Skeletal muscle tissue (tissue), 4 donors: Measurements from ENCODE around the gene EPHA6. TPM values are rescaled to one million over a fixed set of nuclear protein-coding genes. Genes with fewer than 3 reads are reported as not detected.
"Not testable (repeated sequence)": the region's sequence is repeated elsewhere in the genome, so short reads cannot be mapped to it uniquely, and the experiment has no call there.

Source experiments
- H3K27ac ChIP-seq: one replicate; pipeline ENCODE4 v1.7.0; 2013; ENCODE audit warnings: mild to moderate bottlenecking, low read depth, low read length, inconsistent platforms
- H3K27me3 ChIP-seq, 3 donors: one replicate each; pipeline ENCODE4 v1.7.0; 2013; ENCODE audit warnings: low read length in 3 of 3; ENCODE audit not compliant: control insufficient read depth in 3 of 3, insufficient read depth in 3 of 3
- H3K36me3 ChIP-seq, 3 donors: one replicate each; pipeline ENCODE4 v1.7.0; 2013; ENCODE audit warnings: low read length in 3 of 3; ENCODE audit not compliant: control insufficient read depth in 3 of 3, insufficient read depth in 3 of 3
- H3K4me1 ChIP-seq, 3 donors: one replicate each; pipeline ENCODE4 v1.7.0; 2013; ENCODE audit warnings: low read length in 3 of 3, mild to moderate bottlenecking in 3 of 3; ENCODE audit not compliant: control insufficient read depth in 3 of 3, insufficient read depth in 3 of 3
- H3K4me3 ChIP-seq, 3 donors: one replicate each; pipeline ENCODE4 v1.7.0; 2013; ENCODE audit warnings: low read length in 3 of 3
- H3K9ac ChIP-seq, 3 donors: one replicate each; pipeline ENCODE4 v1.7.0; 2013; ENCODE audit warnings: low read length in 3 of 3, mild to moderate bottlenecking in 3 of 3, moderate library complexity in 2 of 3, low read depth in 1 of 3
- H3K9me3 ChIP-seq, 3 donors: one replicate each; pipeline ENCODE4 v1.7.0; 2013; ENCODE audit warnings: low read length in 3 of 3; ENCODE audit not compliant: control insufficient read depth in 3 of 3
- total RNA-seq: library from RNA; depleted of rRNA; stranded (reverse); fragments of >200 nt; gene quantifications from one replicate; pipeline ENCODE4 v1.2.3, GENCODE V29; 2014
- donor health status: Osteomylitis.

Gene EPHA6
- total RNA-seq, 1 donor from 2014 or later: 0.52 TPM

DNA sequence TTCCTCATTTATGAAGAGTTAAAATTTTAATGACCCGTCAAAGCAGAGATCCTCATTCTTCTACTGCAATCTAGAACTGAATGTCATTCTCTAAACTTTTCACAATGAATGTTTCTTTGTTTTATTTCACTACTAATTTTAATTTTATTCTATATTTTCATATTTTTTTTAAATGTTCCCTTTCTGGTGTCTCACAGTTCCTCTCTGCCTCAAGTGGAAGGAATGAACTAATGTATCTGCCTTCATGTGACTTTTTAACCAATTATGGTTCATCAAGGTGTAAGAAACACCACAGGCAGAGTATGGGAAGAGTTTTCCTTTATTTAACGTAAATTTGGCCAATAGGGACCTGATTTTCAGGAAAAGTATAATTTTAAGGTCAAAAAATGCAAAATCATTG lies 441.7 kb downstream of the EPHA6 start:
- H3K27me3 ChIP-seq: no peaks in the 10 kb centered on the region
- no peaks in the 10 kb centered on the region for H3K36me3 ChIP-seq
- no peak overlapping the region for H3K27ac ChIP-seq
- H3K4me1 ChIP-seq: no peaks in the 10 kb centered on the region
- no peak overlapping the region for H3K4me3 ChIP-seq
- no peak overlapping the region for H3K9ac ChIP-seq
- no peaks in the 10 kb centered on the region for H3K9me3 ChIP-seq

DNA sequence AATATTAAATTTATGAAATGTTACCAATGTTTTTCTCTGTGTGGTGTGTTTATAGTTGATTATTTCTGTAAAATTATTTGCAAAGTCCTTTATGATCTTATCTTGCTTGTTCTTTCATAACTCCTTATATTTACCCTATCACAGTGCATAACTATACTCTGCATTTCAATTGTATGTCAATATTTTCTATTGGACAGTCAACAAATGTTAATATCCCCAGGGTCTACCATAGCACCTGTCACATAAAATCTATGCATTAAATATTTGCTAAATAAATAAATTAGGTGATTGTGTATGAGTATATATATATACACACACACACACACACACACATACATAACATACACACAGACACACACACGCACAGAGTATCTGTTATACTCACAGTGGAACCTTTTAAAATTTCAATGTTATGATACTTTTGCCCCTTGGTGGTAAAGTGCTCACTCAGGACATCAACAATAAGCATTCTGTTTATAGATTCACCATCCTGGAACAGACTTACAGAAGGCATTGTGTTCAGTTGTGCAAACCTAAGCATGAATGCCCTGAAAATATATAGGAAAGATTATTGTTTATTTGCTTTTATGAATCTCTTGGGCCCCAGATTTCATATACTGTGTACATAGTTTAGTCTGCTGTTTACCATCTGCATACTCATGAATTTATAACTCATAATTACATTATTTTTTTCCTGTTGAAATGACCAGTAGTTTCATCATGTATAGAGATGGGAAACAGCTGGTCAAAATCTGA lies 443.7 kb downstream of the EPHA6 start:
- no peak overlapping the region for H3K4me3 ChIP-seq
- H3K9ac ChIP-seq: no peak overlapping the region
- H3K36me3 ChIP-seq: no peaks in the 10 kb centered on the region
- H3K27ac ChIP-seq: no peak overlapping the region
- H3K27me3 ChIP-seq: no peaks in the 10 kb centered on the region
- no peaks in the 10 kb centered on the region for H3K9me3 ChIP-seq
- no peaks in the 10 kb centered on the region for H3K4me1 ChIP-seq

DNA sequence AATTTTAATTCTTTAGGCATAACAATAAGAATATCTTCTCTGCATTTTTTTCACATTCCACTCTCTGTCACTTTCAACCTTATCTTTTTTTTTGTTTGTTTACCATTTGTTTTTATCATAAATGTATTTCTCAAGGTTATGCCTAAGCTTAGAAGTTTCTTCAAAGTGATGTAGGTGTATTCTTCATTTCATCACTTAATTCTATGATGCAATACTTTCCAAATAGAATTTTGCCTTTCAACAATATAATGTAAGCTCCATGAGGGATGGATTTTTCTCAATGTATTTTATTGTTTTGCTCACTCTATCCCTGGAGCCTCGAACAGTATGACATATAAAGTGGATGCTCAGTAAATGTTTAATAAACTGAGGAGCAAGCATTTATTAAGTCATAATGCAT lies 444.9 kb downstream of the EPHA6 start:
- H3K4me1 ChIP-seq: no peaks in the 10 kb centered on the region
- no peaks in the 10 kb centered on the region for H3K36me3 ChIP-seq
- no peak overlapping the region for H3K27ac ChIP-seq
- no peaks in the 10 kb centered on the region for H3K27me3 ChIP-seq
- no peaks in the 10 kb centered on the region for H3K9me3 ChIP-seq
- H3K9ac ChIP-seq: no peak overlapping the region
- no peak overlapping the region for H3K4me3 ChIP-seq

DNA sequence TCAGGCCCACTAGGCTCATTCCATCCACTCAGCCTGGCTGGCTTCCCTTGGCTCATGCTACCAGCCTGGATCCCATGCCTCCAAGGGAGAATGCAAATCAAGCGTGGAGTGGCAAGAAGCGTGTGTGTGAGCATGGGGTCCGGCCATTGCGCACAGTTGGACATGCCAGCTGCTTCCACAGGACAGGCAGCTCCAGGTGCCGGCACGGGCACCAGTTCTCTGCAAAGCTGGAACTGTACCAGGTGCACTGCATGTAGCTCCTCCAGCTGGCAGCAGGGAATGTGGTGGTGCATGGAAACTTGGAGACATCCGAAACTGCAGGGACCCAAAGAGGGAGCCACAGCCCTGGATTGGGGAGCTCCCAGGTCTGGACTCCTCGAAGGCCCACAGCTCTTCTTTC lies 449.8 kb downstream of the EPHA6 start:
- Histone ChIP-seq H3K4me1 (no peaks in the 10 kb centered on the region), H3K9me3 (no peaks in the 10 kb centered on the region), H3K36me3 (no peaks in the 10 kb centered on the region), H3K4me3 (no peak overlapping the region), H3K27ac (no peak overlapping the region), H3K9ac (no peak overlapping the region), H3K27me3 (no peaks in the 10 kb centered on the region)

DNA sequence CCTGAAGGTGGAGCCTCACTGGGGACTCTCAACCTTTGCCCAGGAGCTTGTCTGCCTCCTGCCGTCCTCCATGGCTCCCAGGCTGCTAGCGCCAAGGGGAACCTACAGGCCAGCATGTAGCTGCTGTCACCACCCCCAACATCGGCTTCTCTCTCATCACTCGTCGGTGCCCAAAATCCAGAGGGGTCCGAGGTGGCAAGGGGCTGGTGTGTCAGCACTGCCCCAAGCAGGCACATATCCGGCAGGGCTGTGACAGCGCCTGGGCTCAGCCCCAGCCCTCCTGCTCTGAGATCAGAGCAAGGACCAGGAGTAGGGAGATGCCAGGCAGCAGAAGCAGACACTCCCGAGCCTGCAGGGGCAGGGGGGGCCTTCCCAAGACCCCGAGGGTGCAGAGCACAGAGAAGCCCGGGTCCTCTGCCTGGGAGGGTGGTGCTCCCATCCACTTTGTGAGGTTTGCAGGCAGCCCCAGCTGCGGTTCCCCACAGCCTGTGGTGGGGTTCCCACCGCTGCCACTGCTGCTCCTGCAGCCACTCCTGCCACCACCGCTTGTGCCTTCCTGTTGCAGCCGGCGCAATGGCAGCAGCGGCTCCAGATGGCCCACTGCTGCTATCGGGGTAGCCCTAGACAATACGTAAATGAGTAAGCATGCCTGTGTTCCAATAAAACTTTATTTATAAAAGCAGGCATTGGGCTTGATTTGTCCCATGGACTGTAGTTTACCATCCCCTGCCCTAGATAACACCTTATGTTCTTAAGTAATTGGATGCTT lies 451.0 kb downstream of the EPHA6 start:
- no peak overlapping the region for H3K27ac ChIP-seq
- H3K36me3 ChIP-seq: no peaks in the 10 kb centered on the region
- H3K9ac ChIP-seq: no peak overlapping the region
- no peaks in the 10 kb centered on the region for H3K9me3 ChIP-seq
- no peaks in the 10 kb centered on the region for H3K27me3 ChIP-seq
- no peaks in the 10 kb centered on the region for H3K4me1 ChIP-seq
- H3K4me3 ChIP-seq: no peak overlapping the region

DNA sequence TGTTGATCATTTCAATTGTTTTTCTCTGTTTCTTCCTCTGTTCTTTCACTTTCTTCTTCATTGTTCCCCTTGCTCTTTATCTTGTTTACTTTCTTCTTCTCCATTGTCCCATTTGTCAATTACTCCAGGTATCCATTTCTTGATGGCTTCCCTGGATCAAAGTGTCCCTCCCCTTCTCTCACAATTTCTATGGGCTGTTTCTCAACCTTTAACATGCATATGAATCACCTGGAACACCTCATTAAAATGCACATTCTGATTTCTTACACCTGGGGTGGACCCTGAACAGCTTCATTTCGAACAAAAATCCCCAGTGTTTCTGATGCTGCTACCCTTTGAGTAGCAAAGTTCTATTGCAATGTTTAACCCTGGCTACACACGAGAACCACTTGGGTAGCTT lies 454.8 kb downstream of the EPHA6 start:
- Histone ChIP-seq H3K27me3 (no peaks in the 10 kb centered on the region), H3K4me1 (no peaks in the 10 kb centered on the region), H3K36me3 (no peaks in the 10 kb centered on the region), H3K27ac (no peak overlapping the region), H3K4me3 (no peak overlapping the region), H3K9ac (no peak overlapping the region), H3K9me3 (no peaks in the 10 kb centered on the region)

DNA sequence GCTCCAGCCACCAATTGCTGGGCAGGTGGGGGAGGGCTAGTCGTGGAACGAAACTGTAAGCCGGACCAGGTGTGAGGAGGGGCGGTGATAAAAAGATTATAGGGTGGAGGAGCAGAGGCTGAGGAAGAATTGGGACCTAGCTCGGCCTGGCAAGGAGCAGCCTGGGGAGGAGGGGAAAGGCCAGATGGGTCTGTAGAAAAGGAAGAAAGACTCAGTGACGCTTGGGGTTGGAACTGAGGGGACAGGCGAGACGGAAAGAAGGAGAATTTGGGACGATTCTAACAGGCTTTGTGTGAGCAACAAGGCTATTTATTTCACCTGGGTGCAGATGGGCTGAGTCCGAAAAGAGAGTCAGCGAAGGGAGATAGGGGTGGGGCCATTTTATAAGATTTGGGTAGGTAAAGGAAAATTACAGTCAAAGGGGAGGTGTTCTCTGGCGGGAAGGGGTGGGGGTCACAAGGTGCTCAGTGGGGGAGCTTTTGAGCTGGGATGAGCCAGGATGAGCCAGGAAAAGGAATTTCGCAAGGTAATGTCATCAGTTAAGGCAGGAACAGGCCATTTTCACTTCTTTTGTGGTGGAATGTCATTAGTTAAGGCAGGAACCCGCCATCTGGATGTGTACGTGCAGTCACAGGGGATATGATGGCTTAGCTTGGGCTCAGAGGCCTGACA lies 462.6 kb downstream of the EPHA6 start:
- H3K27me3 ChIP-seq, H3K4me3 ChIP-seq, H3K27ac ChIP-seq, H3K36me3 ChIP-seq, H3K4me1 ChIP-seq, H3K9ac ChIP-seq, H3K9me3 ChIP-seq: not testable (repeated sequence)

DNA sequence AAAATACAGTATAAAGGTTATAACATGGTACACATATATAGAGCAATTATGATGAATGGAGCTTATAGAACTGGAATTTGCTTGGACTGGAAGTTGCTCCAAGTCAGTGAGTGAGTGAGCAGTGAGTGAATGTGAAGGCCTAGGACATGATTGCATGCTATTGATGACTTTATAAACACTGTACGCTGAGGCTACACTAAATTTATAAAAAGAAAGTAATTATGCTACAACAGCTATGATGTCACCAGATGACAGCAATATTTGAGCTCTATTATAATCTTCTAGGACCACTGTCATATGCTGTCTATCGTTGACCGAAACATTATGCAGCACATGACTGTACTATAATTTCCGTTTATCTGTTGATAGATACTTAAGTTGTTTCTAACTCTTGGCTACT lies 463.3 kb downstream of the EPHA6 start:
- H3K4me1 ChIP-seq: no peaks in the 10 kb centered on the region
- no peaks in the 10 kb centered on the region for H3K36me3 ChIP-seq
- no peaks in the 10 kb centered on the region for H3K9me3 ChIP-seq
- no peak overlapping the region for H3K27ac ChIP-seq
- H3K27me3 ChIP-seq: no peaks in the 10 kb centered on the region
- H3K9ac ChIP-seq: no peak overlapping the region
- no peak overlapping the region for H3K4me3 ChIP-seq

DNA sequence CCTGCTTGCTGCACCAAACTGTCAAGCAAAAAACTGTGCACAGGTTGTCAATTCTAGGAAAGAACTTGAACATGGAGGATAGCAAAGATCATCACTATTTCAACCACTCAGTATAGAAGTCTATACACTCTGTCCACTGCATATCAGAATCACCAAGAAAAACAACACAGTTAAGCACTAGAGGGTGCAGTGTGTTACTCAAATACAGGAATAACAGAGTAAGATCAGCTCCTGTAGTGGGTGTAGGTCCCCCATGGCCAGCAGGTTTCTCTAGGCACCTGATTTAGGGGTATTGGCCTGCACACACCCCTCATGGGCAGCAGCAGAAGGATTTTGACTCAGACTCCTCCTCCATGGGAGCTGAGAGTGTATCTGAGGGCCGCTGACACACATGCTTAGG lies 464.1 kb downstream of the EPHA6 start:
- Histone ChIP-seq H3K27ac (no peak overlapping the region), H3K9ac (no peak overlapping the region), H3K4me1 (no peaks in the 10 kb centered on the region), H3K27me3 (no peaks in the 10 kb centered on the region), H3K9me3 (no peaks in the 10 kb centered on the region), H3K4me3 (no peak overlapping the region), H3K36me3 (no peaks in the 10 kb centered on the region)

DNA sequence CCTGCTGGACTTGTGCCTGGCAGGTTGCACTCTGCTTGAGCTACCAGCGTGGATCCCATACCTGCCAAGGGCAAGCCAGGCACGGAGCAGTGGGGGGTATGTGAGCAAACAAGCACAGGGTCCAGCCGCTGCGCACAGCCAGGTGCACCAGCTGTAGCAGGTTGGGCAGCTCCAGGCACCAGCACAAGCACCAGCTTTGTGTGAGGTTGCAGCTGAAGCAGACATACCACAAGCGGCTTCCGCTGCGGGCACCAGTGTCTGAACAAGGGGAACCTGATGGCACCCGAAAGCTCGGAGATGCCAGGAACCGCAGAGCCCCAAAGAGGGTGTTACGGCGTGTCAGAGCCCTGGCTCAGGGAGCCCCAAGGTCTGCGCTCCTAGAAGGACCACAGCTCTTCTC lies 477.5 kb downstream of the EPHA6 start:
- Histone ChIP-seq H3K4me1 (no peaks in the 10 kb centered on the region), H3K4me3 (no peak overlapping the region), H3K27ac (no peak overlapping the region), H3K36me3 (no peaks in the 10 kb centered on the region), H3K9ac (no peak overlapping the region), H3K27me3 (no peaks in the 10 kb centered on the region), H3K9me3 (peaks cover 0 to 3% (median 2%) of the 10 kb centered on the region in 3 donors)
